HCT116 (cell line): ENCODE results near the gene TRIM29. TPM values are rescaled to one million over a fixed set of nuclear protein-coding genes. Genes with fewer than 3 reads are reported as not detected.

Source experiments
- ATAC-seq: fragments of 200-7000 bp; cut with Tn5 transposase; 2 replicates; pipeline ENCODE4 v1.9.1; 2020; ENCODE audit warnings: mild to moderate bottlenecking, moderate library complexity
- BruUV-seq: library from RNA; stranded (reverse); fragments of 400-500 nt; replicated peaks from 2 replicates; lab custom pipeline; 2021; lab: Mats Ljungman, UMichigan
- CTCF ChIA-PET: fragments of 300-600 bp; sonication (Branson Sonifier 250); formaldehyde crosslinking; loops from one replicate; lab custom pipeline; 2021; ENCODE audit warnings: antibody characterized with exemption; lab: Charles Lee
- POLR2A ChIA-PET: fragments of 300-600, 350-600 bp; sonication (Branson Sonifier 250); formaldehyde crosslinking; loops from one replicate; lab custom pipeline; 2021; ENCODE audit warnings: antibody characterized with exemption; lab: Charles Lee
- RAD21 ChIA-PET, 2 experiments: fragments of 300-600 bp; sonication (Branson Sonifier 250); formaldehyde crosslinking; loops; one replicate each; lab custom pipeline; 2023; ENCODE audit warnings: low total read pairs in 2 of 2; ENCODE audit not compliant: uncharacterized antibody in 2 of 2, unreplicated experiment in 2 of 2, low non-redundant PET in 1 of 2; lab: Charles Lee
- DNase-seq: peaks from one replicate; pipeline ENCODE4 v3.0.0-alpha.2; 2010; ENCODE audit warnings: low read depth, low spot score
- H2AFZ ChIP-seq: fragments of 200-600 bp; shearing (Covaris generic), sonication (generic); 2 replicates; pipeline ENCODE4 v1.6.1; 2017; ENCODE audit warnings: low read depth, mixed run types, mixed read lengths, antibody characterized with exemption, low read length; ENCODE audit not compliant: poor library complexity, severe bottlenecking
- H3K27ac ChIP-seq: 2 replicates; pipeline ENCODE4 v1.5.1; 2012; ENCODE audit warnings: low read depth, low read length
- H3K27me3 ChIP-seq: fragments of 200-600 bp; sonication (generic); 2 replicates; pipeline ENCODE4 v1.6.1; 2016; ENCODE audit warnings: mixed run types, low read length, mixed read lengths; ENCODE audit not compliant: insufficient read depth
- H3K36me3 ChIP-seq, 2 experiments: fragments of 200-500 bp in 1 of 2; fragments of 200-600 bp in 1 of 2; sonication (Bioruptor generic) in 1 of 2; sonication (generic) in 1 of 2; 2 replicates each; pipeline versions ENCODE4 v1.5.1 to v1.6.1; 2014 to 2016; ENCODE audit warnings: low read length in 2 of 2, inconsistent platforms in 1 of 2, mixed read lengths in 1 of 2, mixed run types in 1 of 2; ENCODE audit not compliant: insufficient read depth in 2 of 2, control insufficient read depth in 1 of 2
- H3K4me1 ChIP-seq, 2 experiments: fragments of 200-600 bp in 1 of 2; sonication (generic) in 1 of 2; 2 replicates each; pipeline versions ENCODE4 v1.5.1 to v1.6.1; 2012 to 2017; ENCODE audit warnings: low read length in 2 of 2, inconsistent platforms in 1 of 2, mild to moderate bottlenecking in 1 of 2, mixed read lengths in 1 of 2, mixed run types in 1 of 2, moderate library complexity in 1 of 2; ENCODE audit not compliant: insufficient read depth in 2 of 2, control insufficient read depth in 1 of 2
- H3K4me2 ChIP-seq: fragments of 200-600 bp; sonication (generic); 2 replicates; pipeline ENCODE4 v1.6.1; 2017; ENCODE audit warnings: mixed run types, low read length, mixed read lengths
- H3K4me3 ChIP-seq, 2 experiments: fragments of 200-600 bp in 1 of 2; sonication (generic) in 1 of 2; replicated peaks in 1 of 2; 2 replicates each; pipeline ENCODE4 v1.5.1; 2011 to 2016; ENCODE audit warnings: low read length in 2 of 2, control low read depth in 1 of 2, low read depth in 1 of 2, mild to moderate bottlenecking in 1 of 2, mixed read lengths in 1 of 2, mixed run types in 1 of 2
- H3K79me2 ChIP-seq: fragments of 200-600 bp; sonication (generic); 2 replicates; pipeline ENCODE4 v1.6.1; 2017; ENCODE audit warnings: mild to moderate bottlenecking, mixed run types, low read length, moderate library complexity, mixed read lengths; ENCODE audit not compliant: insufficient read depth
- H3K9ac ChIP-seq: fragments of 200-600 bp; sonication (generic); 2 replicates; pipeline ENCODE4 v1.6.1; 2016; ENCODE audit warnings: low read length, mixed read lengths
- H3K9me2 ChIP-seq: fragments of 200-600 bp; sonication (generic), shearing (Covaris generic); 2 replicates; pipeline ENCODE4 v1.6.1; 2017; ENCODE audit warnings: mixed run types, mild to moderate bottlenecking, moderate library complexity; ENCODE audit not compliant: insufficient read depth
- H3K9me3 ChIP-seq, 2 experiments: fragments of 200-500 bp in 1 of 2; fragments of 200-600 bp in 1 of 2; sonication (Bioruptor generic) in 1 of 2; sonication (generic) in 1 of 2; 2 replicates each; pipeline ENCODE4 v1.6.1; 2014 to 2017; ENCODE audit warnings: low read length in 2 of 2, mixed read lengths in 2 of 2, inconsistent platforms in 1 of 2, low read depth in 1 of 2, mild to moderate bottlenecking in 1 of 2, mixed run types in 1 of 2, moderate library complexity in 1 of 2; ENCODE audit not compliant: control insufficient read depth in 1 of 2, insufficient read depth in 1 of 2
- H4K20me1 ChIP-seq: fragments of 200-600 bp; sonication (generic), shearing (Covaris generic); 2 replicates; pipeline ENCODE4 v1.6.1; 2017; ENCODE audit warnings: mixed run types, mild to moderate bottlenecking, moderate library complexity; ENCODE audit not compliant: insufficient read depth
- CBX3 ChIP-seq: IDR thresholded peaks from 2 replicates; pipeline ENCODE4 v1.6.1; 2012; ENCODE audit warnings: low read depth
- CEBPB ChIP-seq: IDR thresholded peaks from 2 replicates; pipeline ENCODE4 v1.6.1; 2012; ENCODE audit warnings: low read depth
- EGR1 ChIP-seq: IDR thresholded peaks from 2 replicates; pipeline ENCODE4 v1.6.1; 2012; ENCODE audit warnings: low read depth
- ELF1 ChIP-seq: IDR thresholded peaks from 2 replicates; pipeline ENCODE4 v1.6.1; 2012; ENCODE audit warnings: low read depth, borderline replicate concordance
- EZH2 ChIP-seq: fragments of 200-600 bp; sonication (generic); IDR thresholded peaks from 2 replicates; pipeline ENCODE4 v1.6.1; 2017; ENCODE audit warnings: antibody characterized with exemption, mixed run types
- EZH2phosphoT487 ChIP-seq: fragments of 200-600 bp; IDR thresholded peaks from 2 replicates; pipeline ENCODE4 v1.6.1; 2018; ENCODE audit warnings: antibody characterized with exemption, borderline replicate concordance
- JUND ChIP-seq: IDR thresholded peaks from 2 replicates; pipeline ENCODE4 v1.6.1; 2012
- POLR2A ChIP-seq: IDR thresholded peaks from 2 replicates; pipeline ENCODE4 v1.7.0; 2011; ENCODE audit warnings: borderline replicate concordance; ENCODE audit not compliant: insufficient read depth, insufficient read length; ENCODE audit errors: extremely low read depth
- POLR2AphosphoS5 ChIP-seq: IDR thresholded peaks from 2 replicates; pipeline ENCODE4 v1.6.1; 2011; ENCODE audit warnings: mild to moderate bottlenecking, low read depth, low read length, moderate library complexity
- RAD21 ChIP-seq: IDR thresholded peaks from 2 replicates; pipeline ENCODE4 v1.6.1; 2012; ENCODE audit warnings: low read depth, mild to moderate bottlenecking
- SP1 ChIP-seq: IDR thresholded peaks from 2 replicates; pipeline ENCODE4 v1.6.1; 2012; ENCODE audit warnings: low read depth
- SRF ChIP-seq: IDR thresholded peaks from 2 replicates; pipeline ENCODE4 v1.6.1; 2012; ENCODE audit warnings: low read depth
- TCF7L2 ChIP-seq: IDR thresholded peaks from 2 replicates; pipeline ENCODE4 v1.7.0; 2011; ENCODE audit warnings: borderline replicate concordance, inconsistent platforms; ENCODE audit not compliant: insufficient read depth, insufficient read length; ENCODE audit errors: extremely low read depth
- YY1 ChIP-seq: IDR thresholded peaks from 2 replicates; pipeline ENCODE4 v1.6.1; 2011; ENCODE audit warnings: low read length, low read depth, moderate library complexity, mild to moderate bottlenecking; ENCODE audit not compliant: insufficient replicate concordance; ENCODE audit errors: extremely low read depth
- ZNF274 ChIP-seq: fragments of 200-500 bp; sonication (Bioruptor generic); IDR thresholded peaks from 2 replicates; pipeline ENCODE4 v1.6.1; 2014; ENCODE audit warnings: mild to moderate bottlenecking, low read depth, low read length, inconsistent platforms
- intact Hi-C: fragments of 100-400 bp; cut with micrococcal nuclease; formaldehyde crosslinking; loops from 2 replicates; pipeline ENCODE4 v1.10.0; 2022
- total RNA-seq: library from RNA; stranded (reverse); gene quantifications from one replicate; pipeline ENCODE4 v1.2.1, GENCODE V29; 2021; ENCODE audit not compliant: unreplicated experiment
- TF ChIP-seq, protein P1 (sequence below), 3 experiments: fragments of 200-600 bp in 1 of 3; sonication (generic) in 1 of 3; IDR thresholded peaks in 2 of 3; conservative IDR thresholded peaks in 1 of 3; 2 replicates each; pipeline ENCODE4 v1.5.1; 2012 to 2017; ENCODE audit warnings: low read depth in 2 of 3, low read length in 2 of 3, antibody characterized with exemption in 1 of 3, borderline replicate concordance in 1 of 3, control low read depth in 1 of 3, mild to moderate bottlenecking in 1 of 3, mixed read lengths in 1 of 3, mixed run types in 1 of 3, moderate library complexity in 1 of 3; ENCODE audit not compliant: insufficient read depth in 1 of 3
- TF ChIP-seq, protein P2 (sequence below): IDR thresholded peaks from 2 replicates; pipeline ENCODE4 v1.6.1; 2011; ENCODE audit warnings: mild to moderate bottlenecking, low read length, moderate library complexity; ENCODE audit not compliant: insufficient replicate concordance; ENCODE audit errors: extremely low read depth
- TF ChIP-seq, protein P3 (sequence below): IDR thresholded peaks from 2 replicates; pipeline ENCODE4 v1.6.1; 2012; ENCODE audit warnings: low read depth
- TF ChIP-seq, protein P4 (sequence below): IDR thresholded peaks from 2 replicates; pipeline ENCODE4 v1.6.1; 2012

The TRIM29 gene
- total RNA-seq, 1 experiment from 2014 or later, result 0.54 TPM

DNA sequence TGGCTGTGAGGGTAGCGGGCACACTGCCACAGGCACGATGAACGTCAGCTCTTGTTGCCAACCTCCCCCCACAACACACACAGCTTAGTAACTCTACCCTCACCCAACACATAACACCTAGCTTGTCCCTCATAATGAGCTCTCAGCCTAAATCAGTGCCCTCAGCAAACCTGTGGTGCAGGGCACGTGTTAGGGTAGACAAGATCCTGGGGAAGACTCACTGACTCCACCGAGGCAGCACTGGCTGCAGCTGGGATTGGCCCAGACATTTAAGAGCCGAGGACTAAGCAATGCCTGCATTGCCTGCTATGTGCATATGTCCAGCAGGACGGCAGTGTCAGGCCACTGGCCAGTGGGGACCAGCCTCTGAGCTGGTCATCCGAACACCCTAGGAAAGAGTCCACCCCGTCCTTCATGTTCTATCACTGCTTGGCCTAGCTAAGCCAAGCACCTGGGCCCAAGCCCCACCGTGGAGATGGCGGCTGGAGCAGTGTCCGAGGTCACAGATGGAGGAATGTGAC, 32.9 kb upstream of the TRIM29 start:
- RAD21 ChIA-PET, result no interaction called here
- peaks cover 2 to 14% of the 10 kb centered on the region in 2 experiments; a peak in 1 of 4 replicates for H3K4me1 ChIP-seq
- no peak overlapping the region for H2AFZ ChIP-seq
- POLR2A ChIA-PET, result no interaction called here
- ATAC-seq, result no peak
- H3K9me2 ChIP-seq, result no peaks in the 10 kb centered on the region
- no peak for TF ChIP-seq CEBPB
- no peak for TF ChIP-seq POLR2AphosphoS5
- no peak for TF ChIP-seq JUND
- TF ChIP-seq SP1, result no peak
- TF ChIP-seq, protein P1, sequence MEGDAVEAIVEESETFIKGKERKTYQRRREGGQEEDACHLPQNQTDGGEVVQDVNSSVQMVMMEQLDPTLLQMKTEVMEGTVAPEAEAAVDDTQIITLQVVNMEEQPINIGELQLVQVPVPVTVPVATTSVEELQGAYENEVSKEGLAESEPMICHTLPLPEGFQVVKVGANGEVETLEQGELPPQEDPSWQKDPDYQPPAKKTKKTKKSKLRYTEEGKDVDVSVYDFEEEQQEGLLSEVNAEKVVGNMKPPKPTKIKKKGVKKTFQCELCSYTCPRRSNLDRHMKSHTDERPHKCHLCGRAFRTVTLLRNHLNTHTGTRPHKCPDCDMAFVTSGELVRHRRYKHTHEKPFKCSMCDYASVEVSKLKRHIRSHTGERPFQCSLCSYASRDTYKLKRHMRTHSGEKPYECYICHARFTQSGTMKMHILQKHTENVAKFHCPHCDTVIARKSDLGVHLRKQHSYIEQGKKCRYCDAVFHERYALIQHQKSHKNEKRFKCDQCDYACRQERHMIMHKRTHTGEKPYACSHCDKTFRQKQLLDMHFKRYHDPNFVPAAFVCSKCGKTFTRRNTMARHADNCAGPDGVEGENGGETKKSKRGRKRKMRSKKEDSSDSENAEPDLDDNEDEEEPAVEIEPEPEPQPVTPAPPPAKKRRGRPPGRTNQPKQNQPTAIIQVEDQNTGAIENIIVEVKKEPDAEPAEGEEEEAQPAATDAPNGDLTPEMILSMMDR (IDR thresholded peaks at IDR 0.05 in 2 of 3, conservative IDR thresholded peaks at IDR 0.05 in 1 of 3; ENCODE audit: borderline replicate concordance in 1 of 3, insufficient read depth in 1 of 3, low read depth in 2 of 3, low read length in 2 of 3), result no peak
- no peak for TF ChIP-seq RAD21
- TF ChIP-seq, protein P2, sequence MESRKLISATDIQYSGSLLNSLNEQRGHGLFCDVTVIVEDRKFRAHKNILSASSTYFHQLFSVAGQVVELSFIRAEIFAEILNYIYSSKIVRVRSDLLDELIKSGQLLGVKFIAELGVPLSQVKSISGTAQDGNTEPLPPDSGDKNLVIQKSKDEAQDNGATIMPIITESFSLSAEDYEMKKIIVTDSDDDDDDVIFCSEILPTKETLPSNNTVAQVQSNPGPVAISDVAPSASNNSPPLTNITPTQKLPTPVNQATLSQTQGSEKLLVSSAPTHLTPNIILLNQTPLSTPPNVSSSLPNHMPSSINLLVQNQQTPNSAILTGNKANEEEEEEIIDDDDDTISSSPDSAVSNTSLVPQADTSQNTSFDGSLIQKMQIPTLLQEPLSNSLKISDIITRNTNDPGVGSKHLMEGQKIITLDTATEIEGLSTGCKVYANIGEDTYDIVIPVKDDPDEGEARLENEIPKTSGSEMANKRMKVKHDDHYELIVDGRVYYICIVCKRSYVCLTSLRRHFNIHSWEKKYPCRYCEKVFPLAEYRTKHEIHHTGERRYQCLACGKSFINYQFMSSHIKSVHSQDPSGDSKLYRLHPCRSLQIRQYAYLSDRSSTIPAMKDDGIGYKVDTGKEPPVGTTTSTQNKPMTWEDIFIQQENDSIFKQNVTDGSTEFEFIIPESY, result no peak
- TF ChIP-seq CBX3, result no peak
- TF ChIP-seq, protein P3, sequence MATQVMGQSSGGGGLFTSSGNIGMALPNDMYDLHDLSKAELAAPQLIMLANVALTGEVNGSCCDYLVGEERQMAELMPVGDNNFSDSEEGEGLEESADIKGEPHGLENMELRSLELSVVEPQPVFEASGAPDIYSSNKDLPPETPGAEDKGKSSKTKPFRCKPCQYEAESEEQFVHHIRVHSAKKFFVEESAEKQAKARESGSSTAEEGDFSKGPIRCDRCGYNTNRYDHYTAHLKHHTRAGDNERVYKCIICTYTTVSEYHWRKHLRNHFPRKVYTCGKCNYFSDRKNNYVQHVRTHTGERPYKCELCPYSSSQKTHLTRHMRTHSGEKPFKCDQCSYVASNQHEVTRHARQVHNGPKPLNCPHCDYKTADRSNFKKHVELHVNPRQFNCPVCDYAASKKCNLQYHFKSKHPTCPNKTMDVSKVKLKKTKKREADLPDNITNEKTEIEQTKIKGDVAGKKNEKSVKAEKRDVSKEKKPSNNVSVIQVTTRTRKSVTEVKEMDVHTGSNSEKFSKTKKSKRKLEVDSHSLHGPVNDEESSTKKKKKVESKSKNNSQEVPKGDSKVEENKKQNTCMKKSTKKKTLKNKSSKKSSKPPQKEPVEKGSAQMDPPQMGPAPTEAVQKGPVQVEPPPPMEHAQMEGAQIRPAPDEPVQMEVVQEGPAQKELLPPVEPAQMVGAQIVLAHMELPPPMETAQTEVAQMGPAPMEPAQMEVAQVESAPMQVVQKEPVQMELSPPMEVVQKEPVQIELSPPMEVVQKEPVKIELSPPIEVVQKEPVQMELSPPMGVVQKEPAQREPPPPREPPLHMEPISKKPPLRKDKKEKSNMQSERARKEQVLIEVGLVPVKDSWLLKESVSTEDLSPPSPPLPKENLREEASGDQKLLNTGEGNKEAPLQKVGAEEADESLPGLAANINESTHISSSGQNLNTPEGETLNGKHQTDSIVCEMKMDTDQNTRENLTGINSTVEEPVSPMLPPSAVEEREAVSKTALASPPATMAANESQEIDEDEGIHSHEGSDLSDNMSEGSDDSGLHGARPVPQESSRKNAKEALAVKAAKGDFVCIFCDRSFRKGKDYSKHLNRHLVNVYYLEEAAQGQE, result no peak
- TF ChIP-seq YY1, result no peak
- no peak for TF ChIP-seq POLR2A
- TF ChIP-seq TCF7L2, result no peak
- TF ChIP-seq EZH2, result no peak
- no peak for TF ChIP-seq EGR1
- TF ChIP-seq ELF1, result no peak
- TF ChIP-seq SRF, result no peak
- TF ChIP-seq ZNF274, result no peak
- no peak for TF ChIP-seq EZH2phosphoT487
- TF ChIP-seq, protein P4, sequence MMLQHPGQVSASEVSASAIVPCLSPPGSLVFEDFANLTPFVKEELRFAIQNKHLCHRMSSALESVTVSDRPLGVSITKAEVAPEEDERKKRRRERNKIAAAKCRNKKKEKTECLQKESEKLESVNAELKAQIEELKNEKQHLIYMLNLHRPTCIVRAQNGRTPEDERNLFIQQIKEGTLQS, result no peak
- H3K36me3 ChIP-seq, result no peaks in the 10 kb centered on the region
- no TSS peak for BruUV-seq
- intact Hi-C loops, result no loop called here
- H3K4me2 ChIP-seq, result no peak overlapping the region
- H3K79me2 ChIP-seq, result no peaks in the 10 kb centered on the region
- no peaks in the 10 kb centered on the region for H3K9me3 ChIP-seq
- H3K9ac ChIP-seq, result no peak overlapping the region
- CTCF ChIA-PET, result interaction anchor here (0.9 to 1.8 kb wide), 5 partner anchors 11 to 132 kb away, joined by 3 to 6 read pairs (median 3); no protein-coding TSS in a partner anchor
- H4K20me1 ChIP-seq, result no peaks in the 10 kb centered on the region
- H3K27ac ChIP-seq, result no peak overlapping the region
- no peak for DNase-seq
- H3K27me3 ChIP-seq, result peaks cover 16% of the 10 kb centered on the region
- no peak overlapping the region for H3K4me3 ChIP-seq
